ENCODE measurements around the gene COX8A. TPM values are rescaled to one million over a fixed set of nuclear protein-coding genes. Genes with fewer than 3 reads are reported as not detected.

COX8A gene
- total RNA-seq, 1 donor from 2014 or later: 86.0 TPM

- no peak for DNase-seq (ENCODE audit: low spot score)
- Histone ChIP-seq H3F3A (ENCODE audit: low read depth) (no peaks in the 10 kb centered on the region), H2AFZ (replicated peaks) (no peak overlapping the region), H3K9ac (no peak overlapping the region), H3K27ac (no peak overlapping the region), H3K9me3 (ENCODE audit: low read depth) (no peaks in the 10 kb centered on the region), H3K4me3 (no peak overlapping the region), H3K27me3 (peaks cover 5% of the 10 kb centered on the region), H4K20me1 (ENCODE audit: low read depth) (peaks cover 15% of the 10 kb centered on the region), H3K4me2 (no peak overlapping the region), H3K79me2 (ENCODE audit: low read depth) (no peaks in the 10 kb centered on the region), H3K36me3 (no peaks in the 10 kb centered on the region), H3K4me1 (peaks cover 2% of the 10 kb centered on the region)
- Mint-ChIP-seq H3K9me3 (no peaks in the 10 kb centered on the region), H3K4me1 (peaks cover 37% of the 10 kb centered on the region), H3K27me3 (ENCODE audit: insufficient read depth, low read depth) (peaks cover 9% of the 10 kb centered on the region), H3K36me3 (no peaks in the 10 kb centered on the region), H3K27ac (peak overlapping the region; percentile 42), H3K4me3 (no peak overlapping the region)
- no peak for TF ChIP-seq EZH2phosphoT487 (IDR thresholded peaks at IDR 0.05)
- TF ChIP-seq, protein P1, sequence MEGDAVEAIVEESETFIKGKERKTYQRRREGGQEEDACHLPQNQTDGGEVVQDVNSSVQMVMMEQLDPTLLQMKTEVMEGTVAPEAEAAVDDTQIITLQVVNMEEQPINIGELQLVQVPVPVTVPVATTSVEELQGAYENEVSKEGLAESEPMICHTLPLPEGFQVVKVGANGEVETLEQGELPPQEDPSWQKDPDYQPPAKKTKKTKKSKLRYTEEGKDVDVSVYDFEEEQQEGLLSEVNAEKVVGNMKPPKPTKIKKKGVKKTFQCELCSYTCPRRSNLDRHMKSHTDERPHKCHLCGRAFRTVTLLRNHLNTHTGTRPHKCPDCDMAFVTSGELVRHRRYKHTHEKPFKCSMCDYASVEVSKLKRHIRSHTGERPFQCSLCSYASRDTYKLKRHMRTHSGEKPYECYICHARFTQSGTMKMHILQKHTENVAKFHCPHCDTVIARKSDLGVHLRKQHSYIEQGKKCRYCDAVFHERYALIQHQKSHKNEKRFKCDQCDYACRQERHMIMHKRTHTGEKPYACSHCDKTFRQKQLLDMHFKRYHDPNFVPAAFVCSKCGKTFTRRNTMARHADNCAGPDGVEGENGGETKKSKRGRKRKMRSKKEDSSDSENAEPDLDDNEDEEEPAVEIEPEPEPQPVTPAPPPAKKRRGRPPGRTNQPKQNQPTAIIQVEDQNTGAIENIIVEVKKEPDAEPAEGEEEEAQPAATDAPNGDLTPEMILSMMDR (IDR thresholded peaks at IDR 0.05): no peak
- TF ChIP-seq EZH2 (IDR thresholded peaks at IDR 0.05): no peak
These were observed 41.8 kb downstream of the COX8A start for GRCh38 chr11:64015935-64016845.

DNA sequence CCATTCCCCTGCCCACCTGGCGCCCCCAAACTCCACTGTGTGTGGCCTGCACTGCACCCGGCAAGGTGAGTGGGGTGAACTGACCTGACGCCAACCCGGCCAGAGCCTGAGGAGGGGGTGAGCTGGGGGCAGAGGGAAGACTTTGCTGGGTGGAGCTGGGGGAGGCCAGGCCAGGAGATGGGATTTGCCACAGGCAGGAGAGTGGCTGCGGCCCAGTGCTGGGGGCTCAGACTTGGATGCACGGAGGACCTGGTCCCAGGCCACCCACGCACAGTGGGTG, 43.5 kb downstream of the COX8A start:
- Histone ChIP-seq H4K20me1 (ENCODE audit: low read depth) (peaks cover 15% of the 10 kb centered on the region), H3F3A (ENCODE audit: low read depth) (no peaks in the 10 kb centered on the region), H3K9ac (no peak overlapping the region), H3K27me3 (peaks cover 5% of the 10 kb centered on the region), H3K4me1 (peaks cover 7% of the 10 kb centered on the region), H2AFZ (replicated peaks) (no peak overlapping the region), H3K79me2 (ENCODE audit: low read depth) (no peaks in the 10 kb centered on the region), H3K36me3 (no peaks in the 10 kb centered on the region), H3K4me2 (no peak overlapping the region), H3K9me3 (ENCODE audit: low read depth) (no peaks in the 10 kb centered on the region), H3K27ac (no peak overlapping the region), H3K4me3 (no peak overlapping the region)
- H3K27me3 Mint-ChIP-seq (ENCODE audit: insufficient read depth, low read depth): peaks cover 9% of the 10 kb centered on the region
- no peak overlapping the region for H3K4me3 Mint-ChIP-seq
- H3K9me3 Mint-ChIP-seq: no peaks in the 10 kb centered on the region
- no peak for DNase-seq (ENCODE audit: low spot score)
- H3K27ac Mint-ChIP-seq: no peak overlapping the region
- TF ChIP-seq, protein P1 (IDR thresholded peaks at IDR 0.05): no peak
- TF ChIP-seq EZH2phosphoT487 (IDR thresholded peaks at IDR 0.05) (no peak), EZH2 (IDR thresholded peaks at IDR 0.05) (no peak)
- H3K36me3 Mint-ChIP-seq: no peaks in the 10 kb centered on the region
- H3K4me1 Mint-ChIP-seq: peaks cover 50% of the 10 kb centered on the region

GRCh38 chr11:64018310-64018709, 43.9 kb downstream of the COX8A start:
- no peak overlapping the region for H3K27ac Mint-ChIP-seq
- Histone ChIP-seq H3K27ac (no peak overlapping the region), H3K27me3 (peaks cover 5% of the 10 kb centered on the region), H3K36me3 (no peaks in the 10 kb centered on the region), H3K4me1 (peaks cover 7% of the 10 kb centered on the region), H4K20me1 (ENCODE audit: low read depth) (peaks cover 12% of the 10 kb centered on the region), H3K4me2 (no peak overlapping the region), H2AFZ (replicated peaks) (no peak overlapping the region), H3F3A (ENCODE audit: low read depth) (no peaks in the 10 kb centered on the region), H3K9ac (no peak overlapping the region), H3K9me3 (ENCODE audit: low read depth) (no peaks in the 10 kb centered on the region), H3K4me3 (no peak overlapping the region), H3K79me2 (ENCODE audit: low read depth) (no peaks in the 10 kb centered on the region)
- H3K4me1 Mint-ChIP-seq: peaks cover 52% of the 10 kb centered on the region
- TF ChIP-seq EZH2 (IDR thresholded peaks at IDR 0.05) (no peak), EZH2phosphoT487 (IDR thresholded peaks at IDR 0.05) (no peak)
- TF ChIP-seq, protein P1 (IDR thresholded peaks at IDR 0.05): no peak
- no peak for DNase-seq (ENCODE audit: low spot score)
- H3K9me3 Mint-ChIP-seq: no peaks in the 10 kb centered on the region
- H3K4me3 Mint-ChIP-seq: no peak overlapping the region
- peaks cover 9% of the 10 kb centered on the region for H3K27me3 Mint-ChIP-seq (ENCODE audit: insufficient read depth, low read depth)
- H3K36me3 Mint-ChIP-seq: no peaks in the 10 kb centered on the region

Measured in neural progenitor cell (in vitro differentiated cells).